Measurements from ENCODE around the gene SAMHD1. TPM values are rescaled to one million over a fixed set of nuclear protein-coding genes. Genes with fewer than 3 reads are reported as not detected.

SAMHD1 gene
- polyA plus RNA-seq, 2 of the 4 experiments (the other 2 are of a cell fraction), result 9.8 to 11.7 TPM

- ChIA-PET CTCF (interaction anchor here (0.6 to 8.0 kb wide), 42 partner anchors 9 to 877 kb away, joined by 3 to 96 read pairs (median 4); partner anchors contain the start of genes DSN1 and RAB5IF), POLR2A (interaction anchor here (1.0 to 2.0 kb wide), 6 partner anchors 9 to 90 kb away, joined by 3 to 9 read pairs (median 4); partner anchors contain the start of gene DSN1)
- peak in 1 of 2 experiments; percentile 51; a peak in 3 of 6 replicates for ATAC-seq
- no peak for FAIRE-seq
- WGBS (ENCODE audit: missing lambda C conversion rate), result 0% methylated on average over 9 of the region's 129 CpGs
- H3K9me3 ChIP-seq, result no peaks in the 10 kb centered on the region
- peak overlapping the region; percentile 85 for H3K4me3 ChIP-seq
- DNase-seq (ENCODE audit: low read depth in 1 of 2, low spot score in 1 of 2), result no peak
- TF ChIP-seq, protein P1, sequence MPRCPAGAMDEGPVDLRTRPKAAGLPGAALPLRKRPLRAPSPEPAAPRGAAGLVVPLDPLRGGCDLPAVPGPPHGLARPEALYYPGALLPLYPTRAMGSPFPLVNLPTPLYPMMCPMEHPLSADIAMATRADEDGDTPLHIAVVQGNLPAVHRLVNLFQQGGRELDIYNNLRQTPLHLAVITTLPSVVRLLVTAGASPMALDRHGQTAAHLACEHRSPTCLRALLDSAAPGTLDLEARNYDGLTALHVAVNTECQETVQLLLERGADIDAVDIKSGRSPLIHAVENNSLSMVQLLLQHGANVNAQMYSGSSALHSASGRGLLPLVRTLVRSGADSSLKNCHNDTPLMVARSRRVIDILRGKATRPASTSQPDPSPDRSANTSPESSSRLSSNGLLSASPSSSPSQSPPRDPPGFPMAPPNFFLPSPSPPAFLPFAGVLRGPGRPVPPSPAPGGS (IDR thresholded peaks at IDR 0.05), result 0 out of 3 replicates have a peak, but pooled peaks have one; percentile 24
- TF ChIP-seq ESRRA (IDR thresholded peaks at IDR 0.05; ENCODE audit: borderline replicate concordance, low read length), result no peak
- peak; percentile 54 for TF ChIP-seq POLR2A (IDR thresholded peaks at IDR 0.05; ENCODE audit: low read length)
- peak overlapping the region; percentile 79 to 96 for H3K27ac ChIP-seq
- peaks cover 27% of the 10 kb centered on the region; the same call in 2 of the 3 replicates for H3K4me1 ChIP-seq
- peak overlapping the region; percentile 89 for H3K4me2 ChIP-seq
Observed at GRCh38 chr20:36862857-36863668, 88.4 kb downstream of the SAMHD1 start.

DNA sequence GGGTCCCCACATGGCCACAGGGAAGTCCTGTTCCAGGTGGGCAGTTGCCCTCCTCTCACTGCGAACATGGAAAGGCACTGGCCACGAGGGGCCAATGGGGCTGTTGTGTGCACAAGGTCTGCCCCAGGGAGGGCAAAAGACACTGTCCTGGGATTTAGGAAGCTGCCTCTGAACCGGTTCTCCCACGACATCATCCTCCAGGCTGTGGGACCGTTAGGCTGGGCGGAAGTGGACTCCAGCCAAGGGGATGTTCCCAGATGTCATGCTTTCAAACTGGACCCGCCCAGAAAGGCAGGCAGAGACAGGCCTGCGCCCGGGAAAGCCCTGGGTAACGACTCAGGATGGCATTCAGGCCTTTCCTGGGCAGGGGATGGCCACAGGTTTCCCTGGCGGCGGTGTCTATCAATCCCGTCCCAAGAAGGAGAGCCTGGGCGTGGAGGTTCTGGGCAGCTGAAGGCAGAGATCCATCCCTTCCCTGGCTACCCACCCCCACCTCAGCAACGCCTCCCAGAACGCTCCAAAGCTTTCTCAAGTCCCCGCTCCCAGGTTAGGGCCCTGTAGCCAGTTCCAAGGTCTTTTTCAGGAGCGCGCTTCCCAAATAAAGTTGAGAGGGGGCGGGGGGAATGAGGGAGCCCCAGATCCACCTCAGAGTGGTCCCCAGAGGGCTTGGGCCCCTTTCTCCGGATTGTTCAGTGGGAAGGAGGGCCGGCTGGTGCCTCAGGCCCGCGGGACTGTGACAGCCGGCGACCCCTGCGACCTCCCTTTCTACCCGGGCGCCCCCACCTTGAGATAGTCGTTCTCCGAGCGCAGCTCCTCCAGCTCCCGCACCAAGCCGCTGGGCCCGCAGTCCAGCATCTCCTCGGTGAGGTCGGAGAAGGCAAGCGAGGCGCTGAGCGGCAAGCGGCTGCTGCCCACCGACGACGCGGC is 89.4 kb downstream of the SAMHD1 start:
- peak; percentile 18 for FAIRE-seq
- H3K4me1 ChIP-seq, result peaks cover 31% of the 10 kb centered on the region; the same call in 2 of the 3 replicates
- ATAC-seq, result peak; percentile 47 to 80
- WGBS (ENCODE audit: missing lambda C conversion rate), result 5% methylated on average over 19 of the region's 45 CpGs
- ChIA-PET CTCF (interaction anchor here (0.7 to 8.0 kb wide), 17 partner anchors 8 to 305 kb away, joined by 3 to 96 read pairs (median 5); partner anchors contain the start of gene DSN1), POLR2A (interaction anchor here (1.5 kb wide), 1 partner anchor 8 kb away, joined by 5 read pairs; no protein-coding TSS in a partner anchor)
- H3K9me3 ChIP-seq, result no peaks in the 10 kb centered on the region
- peak overlapping the region; percentile 85 for H3K4me3 ChIP-seq
- peak; percentile 91 to 96 for DNase-seq (ENCODE audit: low read depth in 1 of 2, low spot score in 1 of 2)
- peak overlapping the region; percentile 89 for H3K4me2 ChIP-seq
- peak overlapping the region; percentile 79 to 96 for H3K27ac ChIP-seq
- TF ChIP-seq HMGXB4 (CRISPR knock-in tag; IDR thresholded peaks at IDR 0.05; ENCODE audit: borderline replicate concordance), result no peak
- TF ChIP-seq BHLHE40 (IDR thresholded peaks at IDR 0.05; ENCODE audit: low read depth, low read length), result no peak
- 0 out of 2 replicates have a peak, but pooled peaks have one; percentile 10 for TF ChIP-seq ATOH8 (CRISPR knock-in tag; IDR thresholded peaks at IDR 0.05; ENCODE audit: low read depth)
- no peak for TF ChIP-seq CHD4 (IDR thresholded peaks at IDR 0.05; ENCODE audit: borderline replicate concordance)
- no peak for TF ChIP-seq PHF8 (IDR thresholded peaks at IDR 0.05; ENCODE audit: borderline replicate concordance, low read depth)
- no peak for TF ChIP-seq ELK1 (IDR thresholded peaks at IDR 0.05; ENCODE audit: low read depth, low read length)
- TF ChIP-seq, protein P2, sequence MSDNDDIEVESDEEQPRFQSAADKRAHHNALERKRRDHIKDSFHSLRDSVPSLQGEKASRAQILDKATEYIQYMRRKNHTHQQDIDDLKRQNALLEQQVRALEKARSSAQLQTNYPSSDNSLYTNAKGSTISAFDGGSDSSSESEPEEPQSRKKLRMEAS (IDR thresholded peaks at IDR 0.05), result peak; percentile 58; the same call in 1 of the 2 replicates
- no peak for TF ChIP-seq NR3C1 (IDR thresholded peaks at IDR 0.05)
- TF ChIP-seq RNF2 (IDR thresholded peaks at IDR 0.05; ENCODE audit: borderline replicate concordance, low read depth), result peak; percentile 76; the same call in 1 of the 2 replicates
- no peak for TF ChIP-seq ZFP36 (IDR thresholded peaks at IDR 0.05; ENCODE audit: borderline replicate concordance, partially characterized antibody)
- TF ChIP-seq POLR2A (IDR thresholded peaks at IDR 0.05; ENCODE audit: low read length), result peak; percentile 76
- no peak for TF ChIP-seq HOXA7 (CRISPR knock-in tag; IDR thresholded peaks at IDR 0.05)
- TF ChIP-seq, protein P1 (IDR thresholded peaks at IDR 0.05), result 0 out of 3 replicates have a peak, but pooled peaks have one; percentile 30
- TF ChIP-seq, protein P3, sequence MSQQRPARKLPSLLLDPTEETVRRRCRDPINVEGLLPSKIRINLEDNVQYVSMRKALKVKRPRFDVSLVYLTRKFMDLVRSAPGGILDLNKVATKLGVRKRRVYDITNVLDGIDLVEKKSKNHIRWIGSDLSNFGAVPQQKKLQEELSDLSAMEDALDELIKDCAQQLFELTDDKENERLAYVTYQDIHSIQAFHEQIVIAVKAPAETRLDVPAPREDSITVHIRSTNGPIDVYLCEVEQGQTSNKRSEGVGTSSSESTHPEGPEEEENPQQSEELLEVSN (IDR thresholded peaks at IDR 0.05; ENCODE audit: borderline replicate concordance, low read depth), result peak; percentile 55; the same call in 1 of the 2 replicates
- TF ChIP-seq SREBF2 (IDR thresholded peaks at IDR 0.05), result no peak
- TF ChIP-seq ZSCAN20 (CRISPR knock-in tag; IDR thresholded peaks at IDR 0.05), result no peak
- TF ChIP-seq MAFK (IDR thresholded peaks at IDR 0.05; ENCODE audit: partially characterized antibody), result no peak
- peak in 1 of 2 experiments; percentile 41; a peak in 1 of 5 replicates for TF ChIP-seq JUN (IDR thresholded peaks at IDR 0.05)

Data from A549 (cell line).